ENCODE data around the gene SYT1. TPM values are rescaled to one million over a fixed set of nuclear protein-coding genes. Genes with fewer than 3 reads are reported as not detected.

SYT1 gene
- total RNA-seq, 4 donors from 2014 or later = 9.7 to 24.3 (median 18.3) TPM

GRCh38 chr12:79301181-79301580 lies 436.6 kb downstream of the SYT1 start:
- no peak for TF ChIP-seq CTCF (IDR thresholded peaks at IDR 0.05)
- no peak for TF ChIP-seq POLR2A (IDR thresholded peaks at IDR 0.05)
- Histone ChIP-seq H3K27me3 (no peaks in the 10 kb centered on the region), H3K9me3 (no peaks in the 10 kb centered on the region), H3K27ac (no peak overlapping the region), H3K4me3 (no peak overlapping the region), H3K36me3 (no peaks in the 10 kb centered on the region), H3K4me1 (no peaks in the 10 kb centered on the region)
- intact Hi-C loops (cut with DNase I; ENCODE audit: low total_unique reads) = no loop called here
- DNase-seq = no peak

- DNase-seq = no peak
- no peak for TF ChIP-seq POLR2A (IDR thresholded peaks at IDR 0.05)
- TF ChIP-seq CTCF (IDR thresholded peaks at IDR 0.05) = no peak
- H3K9me3 ChIP-seq = no peaks in the 10 kb centered on the region
- no peak overlapping the region for H3K27ac ChIP-seq
- no peaks in the 10 kb centered on the region for H3K36me3 ChIP-seq
- intact Hi-C loops (cut with DNase I; ENCODE audit: low total_unique reads) = no loop called here
- H3K27me3 ChIP-seq = no peaks in the 10 kb centered on the region
- H3K4me3 ChIP-seq = no peak overlapping the region
- no peaks in the 10 kb centered on the region for H3K4me1 ChIP-seq
Measured at GRCh38 chr12:79302162-79302814, 437.7 kb downstream of the SYT1 start.

GRCh38 chr12:79307340-79307739 lies 442.8 kb downstream of the SYT1 start:
- no peaks in the 10 kb centered on the region for H3K36me3 ChIP-seq
- no peaks in the 10 kb centered on the region for H3K4me1 ChIP-seq
- no peak for DNase-seq
- TF ChIP-seq POLR2A (IDR thresholded peaks at IDR 0.05) = no peak
- no peak for TF ChIP-seq CTCF (IDR thresholded peaks at IDR 0.05)
- H3K9me3 ChIP-seq = no peaks in the 10 kb centered on the region
- H3K4me3 ChIP-seq = no peak overlapping the region
- no peaks in the 10 kb centered on the region for H3K27me3 ChIP-seq
- intact Hi-C loops (cut with DNase I; ENCODE audit: low total_unique reads) = no loop called here
- H3K27ac ChIP-seq = no peak overlapping the region

- H3K27ac ChIP-seq = no peak overlapping the region
- no peak overlapping the region for H3K4me3 ChIP-seq
- H3K9me3 ChIP-seq = no peaks in the 10 kb centered on the region
- no peak for DNase-seq
- intact Hi-C loops (cut with DNase I; ENCODE audit: low total_unique reads) = no loop called here
- no peaks in the 10 kb centered on the region for H3K36me3 ChIP-seq
- no peaks in the 10 kb centered on the region for H3K27me3 ChIP-seq
- H3K4me1 ChIP-seq = no peaks in the 10 kb centered on the region
- no peak for TF ChIP-seq CTCF (IDR thresholded peaks at IDR 0.05)
- no peak for TF ChIP-seq POLR2A (IDR thresholded peaks at IDR 0.05)
Measured at GRCh38 chr12:79309039-79309438, 444.5 kb downstream of the SYT1 start.

GRCh38 chr12:79317179-79317847 lies 452.7 kb downstream of the SYT1 start:
- DNase-seq = no peak
- no peaks in the 10 kb centered on the region for H3K9me3 ChIP-seq
- no peak overlapping the region for H3K4me3 ChIP-seq
- no peaks in the 10 kb centered on the region for H3K36me3 ChIP-seq
- no peaks in the 10 kb centered on the region for H3K4me1 ChIP-seq
- intact Hi-C loops (cut with DNase I; ENCODE audit: low total_unique reads) = no loop called here
- H3K27ac ChIP-seq = no peak overlapping the region
- no peaks in the 10 kb centered on the region for H3K27me3 ChIP-seq
- no peak for TF ChIP-seq POLR2A (IDR thresholded peaks at IDR 0.05)
- no peak for TF ChIP-seq CTCF (IDR thresholded peaks at IDR 0.05)

Measured in uterus (tissue), 4 donors.